HG02642 (cell line): ENCODE results near the gene IL1RL1.

Source experiments
- ATAC-seq: cut with Tn5 transposase; IDR thresholded peaks from one replicate; pipeline ENCODE4 v1.9.1; 2021; ENCODE audit warnings: mild to moderate bottlenecking; ENCODE audit not compliant: unreplicated experiment, poor library complexity

IL1RL1 gene

GRCh38 chr2:102365763-102366162 lies 54.4 kb downstream of the IL1RL1 start:
- no peak for ATAC-seq

- peak; percentile 77 for ATAC-seq
Observed at GRCh38 chr2:102366406-102367112, 55.2 kb downstream of the IL1RL1 start.

- ATAC-seq, result peak; percentile 58
Observed at GRCh38 chr2:102367331-102367971, 56.1 kb downstream of the IL1RL1 start.

GRCh38 chr2:102368461-102369109 lies 57.2 kb downstream of the IL1RL1 start:
- ATAC-seq, result no peak

- no peak for ATAC-seq
Observed at GRCh38 chr2:102369866-102370265, 58.5 kb downstream of the IL1RL1 start.

- no peak for ATAC-seq
Observed at GRCh38 chr2:102376052-102376591, 64.8 kb downstream of the IL1RL1 start.

GRCh38 chr2:102383722-102384121 lies 72.4 kb downstream of the IL1RL1 start:
- ATAC-seq, result no peak

- no peak for ATAC-seq
Observed at GRCh38 chr2:102385522-102385921, 74.2 kb downstream of the IL1RL1 start.

- no peak for ATAC-seq
Observed at GRCh38 chr2:102386004-102386403, 74.6 kb downstream of the IL1RL1 start.

- peak; percentile 31 for ATAC-seq
Observed at GRCh38 chr2:102386867-102387541, 75.6 kb downstream of the IL1RL1 start.

- ATAC-seq, result peak; percentile 72
Observed at GRCh38 chr2:102387763-102388546, 76.6 kb downstream of the IL1RL1 start.

GRCh38 chr2:102391565-102391964 lies 80.2 kb downstream of the IL1RL1 start:
- ATAC-seq, result no peak

GRCh38 chr2:102392096-102392495 lies 80.7 kb downstream of the IL1RL1 start:
- ATAC-seq, result no peak

- ATAC-seq, result no peak
Observed at GRCh38 chr2:102392942-102393341, 81.6 kb downstream of the IL1RL1 start.

- ATAC-seq, result no peak
Observed at GRCh38 chr2:102396012-102396411, 84.6 kb downstream of the IL1RL1 start.

- ATAC-seq, result no peak
Observed at GRCh38 chr2:102397209-102397608, 85.8 kb downstream of the IL1RL1 start.

GRCh38 chr2:102399499-102400141 lies 88.3 kb downstream of the IL1RL1 start:
- ATAC-seq, result no peak

- ATAC-seq, result no peak
Observed at GRCh38 chr2:102401456-102401855, 90.1 kb downstream of the IL1RL1 start.
